Measurements from ENCODE around the gene TBC1D5. TPM values are rescaled to one million over a fixed set of nuclear protein-coding genes. Genes with fewer than 3 reads are reported as not detected.

Gene TBC1D5
- total RNA-seq, 1 experiment from 2014 or later = 33.9 TPM

- TF ChIP-seq CTCF (IDR thresholded peaks at IDR 0.05 in 2 of 3, conservative IDR thresholded peaks at IDR 0.05 in 1 of 3; ENCODE audit: borderline replicate concordance in 1 of 3, insufficient read depth in 1 of 3, low read depth in 2 of 3, low read length in 2 of 3) (no peak), JUND (IDR thresholded peaks at IDR 0.05) (no peak), CBX3 (IDR thresholded peaks at IDR 0.05; ENCODE audit: low read depth) (no peak)
Observed at GRCh38 chr3:17771177-17772017, 29.0 kb upstream of the TBC1D5 start (continued).

GRCh38 chr3:17770682-17771081 is 28.3 kb upstream of the TBC1D5 start:
- Histone ChIP-seq H3K9me3 (ENCODE audit: control insufficient read depth in 1 of 2, insufficient read depth in 1 of 2, low read depth in 1 of 2, low read length in 2 of 2) (no peaks in the 10 kb centered on the region), H4K20me1 (ENCODE audit: insufficient read depth) (no peaks in the 10 kb centered on the region), H3K27me3 (ENCODE audit: insufficient read depth, low read length) (no peaks in the 10 kb centered on the region), H3K9ac (ENCODE audit: low read length) (no peak overlapping the region), H3K9me2 (ENCODE audit: insufficient read depth) (no peaks in the 10 kb centered on the region), H3K79me2 (ENCODE audit: insufficient read depth, low read length) (no peaks in the 10 kb centered on the region), H3K4me3 (replicated peaks in 1 of 2; ENCODE audit: low read depth in 1 of 2, low read length in 2 of 2) (no peak overlapping the region), H3K27ac (ENCODE audit: low read depth, low read length) (no peak overlapping the region), H3K4me2 (ENCODE audit: low read length) (no peak overlapping the region), H3K36me3 (ENCODE audit: control insufficient read depth in 1 of 2, insufficient read depth in 2 of 2, low read length in 2 of 2) (no peaks in the 10 kb centered on the region), H3K4me1 (ENCODE audit: control insufficient read depth in 1 of 2, insufficient read depth in 2 of 2, low read length in 2 of 2) (no peaks in the 10 kb centered on the region), H2AFZ (ENCODE audit: low read depth, low read length, poor library complexity, severe bottlenecking) (peak overlapping the region; percentile 44)
- DNase-seq (ENCODE audit: low read depth, low spot score) (no peak), ATAC-seq (no peak)
- TF ChIP-seq YY1 (IDR thresholded peaks at IDR 0.05; ENCODE audit: extremely low read depth, insufficient replicate concordance, low read depth, low read length) (no peak), REST (IDR thresholded peaks at IDR 0.05; ENCODE audit: low read depth) (no peak), ELF1 (IDR thresholded peaks at IDR 0.05; ENCODE audit: borderline replicate concordance, low read depth) (no peak), CBX3 (IDR thresholded peaks at IDR 0.05; ENCODE audit: low read depth) (no peak), MAX (IDR thresholded peaks at IDR 0.05) (no peak), CEBPB (IDR thresholded peaks at IDR 0.05; ENCODE audit: low read depth) (no peak), EZH2phosphoT487 (IDR thresholded peaks at IDR 0.05; ENCODE audit: borderline replicate concordance) (no peak), POLR2AphosphoS5 (IDR thresholded peaks at IDR 0.05; ENCODE audit: low read depth, low read length) (no peak), JUND (IDR thresholded peaks at IDR 0.05) (no peak), SRF (IDR thresholded peaks at IDR 0.05; ENCODE audit: low read depth) (no peak)
- no TSS peak for BruUV-seq (replicated peaks)
- RAD21 ChIA-PET (ENCODE audit: low non-redundant PET in 1 of 2, low total read pairs in 2 of 2, uncharacterized antibody in 2 of 2, unreplicated experiment in 2 of 2) = no interaction called here
- intact Hi-C loops (cut with micrococcal nuclease) = no loop called here
- CTCF ChIA-PET = no interaction called here
- POLR2A ChIA-PET = no interaction called here

Measured in HCT116 (cell line).